ENCODE results near the gene C1QB. TPM values are rescaled to one million over a fixed set of nuclear protein-coding genes. Genes with fewer than 3 reads are reported as not detected.

C1QB gene
- total and polyA plus RNA-seq, 2 experiments from 2014 or later = not detected

DNA sequence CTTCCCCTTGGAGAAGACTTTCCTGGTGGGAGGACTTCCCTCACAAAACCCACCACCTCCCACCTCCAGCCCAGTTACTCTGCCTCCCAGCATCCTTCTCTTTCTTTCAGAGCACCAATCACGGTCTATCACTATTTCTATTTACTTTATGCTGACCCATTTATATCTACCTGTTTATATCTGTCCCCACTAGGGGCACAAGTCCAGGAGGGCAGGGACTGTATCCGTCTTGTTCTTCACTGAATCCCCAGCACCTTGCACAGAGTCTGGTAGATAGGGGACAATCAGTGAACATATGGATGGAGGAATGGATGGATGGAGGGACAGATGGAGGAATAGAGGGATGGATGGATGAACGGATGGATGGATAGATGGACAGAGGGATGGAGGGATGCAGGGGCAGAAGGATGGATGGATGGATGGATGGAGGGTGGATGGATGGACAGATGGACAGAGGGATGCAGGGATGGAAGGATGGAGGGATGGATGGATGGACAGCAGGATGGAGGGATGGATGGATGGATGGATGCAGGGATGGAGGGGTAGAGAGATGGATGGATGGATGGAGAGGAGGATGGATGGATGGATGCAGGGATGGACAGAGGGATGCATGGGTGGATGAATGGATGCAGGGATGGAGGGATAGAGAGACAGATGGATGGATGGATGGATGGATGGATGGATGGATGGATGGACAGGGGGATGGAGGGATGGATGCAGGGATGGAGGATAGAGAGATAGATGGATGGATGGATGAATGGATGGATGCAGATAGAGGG is 5.5 kb downstream of the C1QB start (continued):
- TF ChIP-seq, protein P1, sequence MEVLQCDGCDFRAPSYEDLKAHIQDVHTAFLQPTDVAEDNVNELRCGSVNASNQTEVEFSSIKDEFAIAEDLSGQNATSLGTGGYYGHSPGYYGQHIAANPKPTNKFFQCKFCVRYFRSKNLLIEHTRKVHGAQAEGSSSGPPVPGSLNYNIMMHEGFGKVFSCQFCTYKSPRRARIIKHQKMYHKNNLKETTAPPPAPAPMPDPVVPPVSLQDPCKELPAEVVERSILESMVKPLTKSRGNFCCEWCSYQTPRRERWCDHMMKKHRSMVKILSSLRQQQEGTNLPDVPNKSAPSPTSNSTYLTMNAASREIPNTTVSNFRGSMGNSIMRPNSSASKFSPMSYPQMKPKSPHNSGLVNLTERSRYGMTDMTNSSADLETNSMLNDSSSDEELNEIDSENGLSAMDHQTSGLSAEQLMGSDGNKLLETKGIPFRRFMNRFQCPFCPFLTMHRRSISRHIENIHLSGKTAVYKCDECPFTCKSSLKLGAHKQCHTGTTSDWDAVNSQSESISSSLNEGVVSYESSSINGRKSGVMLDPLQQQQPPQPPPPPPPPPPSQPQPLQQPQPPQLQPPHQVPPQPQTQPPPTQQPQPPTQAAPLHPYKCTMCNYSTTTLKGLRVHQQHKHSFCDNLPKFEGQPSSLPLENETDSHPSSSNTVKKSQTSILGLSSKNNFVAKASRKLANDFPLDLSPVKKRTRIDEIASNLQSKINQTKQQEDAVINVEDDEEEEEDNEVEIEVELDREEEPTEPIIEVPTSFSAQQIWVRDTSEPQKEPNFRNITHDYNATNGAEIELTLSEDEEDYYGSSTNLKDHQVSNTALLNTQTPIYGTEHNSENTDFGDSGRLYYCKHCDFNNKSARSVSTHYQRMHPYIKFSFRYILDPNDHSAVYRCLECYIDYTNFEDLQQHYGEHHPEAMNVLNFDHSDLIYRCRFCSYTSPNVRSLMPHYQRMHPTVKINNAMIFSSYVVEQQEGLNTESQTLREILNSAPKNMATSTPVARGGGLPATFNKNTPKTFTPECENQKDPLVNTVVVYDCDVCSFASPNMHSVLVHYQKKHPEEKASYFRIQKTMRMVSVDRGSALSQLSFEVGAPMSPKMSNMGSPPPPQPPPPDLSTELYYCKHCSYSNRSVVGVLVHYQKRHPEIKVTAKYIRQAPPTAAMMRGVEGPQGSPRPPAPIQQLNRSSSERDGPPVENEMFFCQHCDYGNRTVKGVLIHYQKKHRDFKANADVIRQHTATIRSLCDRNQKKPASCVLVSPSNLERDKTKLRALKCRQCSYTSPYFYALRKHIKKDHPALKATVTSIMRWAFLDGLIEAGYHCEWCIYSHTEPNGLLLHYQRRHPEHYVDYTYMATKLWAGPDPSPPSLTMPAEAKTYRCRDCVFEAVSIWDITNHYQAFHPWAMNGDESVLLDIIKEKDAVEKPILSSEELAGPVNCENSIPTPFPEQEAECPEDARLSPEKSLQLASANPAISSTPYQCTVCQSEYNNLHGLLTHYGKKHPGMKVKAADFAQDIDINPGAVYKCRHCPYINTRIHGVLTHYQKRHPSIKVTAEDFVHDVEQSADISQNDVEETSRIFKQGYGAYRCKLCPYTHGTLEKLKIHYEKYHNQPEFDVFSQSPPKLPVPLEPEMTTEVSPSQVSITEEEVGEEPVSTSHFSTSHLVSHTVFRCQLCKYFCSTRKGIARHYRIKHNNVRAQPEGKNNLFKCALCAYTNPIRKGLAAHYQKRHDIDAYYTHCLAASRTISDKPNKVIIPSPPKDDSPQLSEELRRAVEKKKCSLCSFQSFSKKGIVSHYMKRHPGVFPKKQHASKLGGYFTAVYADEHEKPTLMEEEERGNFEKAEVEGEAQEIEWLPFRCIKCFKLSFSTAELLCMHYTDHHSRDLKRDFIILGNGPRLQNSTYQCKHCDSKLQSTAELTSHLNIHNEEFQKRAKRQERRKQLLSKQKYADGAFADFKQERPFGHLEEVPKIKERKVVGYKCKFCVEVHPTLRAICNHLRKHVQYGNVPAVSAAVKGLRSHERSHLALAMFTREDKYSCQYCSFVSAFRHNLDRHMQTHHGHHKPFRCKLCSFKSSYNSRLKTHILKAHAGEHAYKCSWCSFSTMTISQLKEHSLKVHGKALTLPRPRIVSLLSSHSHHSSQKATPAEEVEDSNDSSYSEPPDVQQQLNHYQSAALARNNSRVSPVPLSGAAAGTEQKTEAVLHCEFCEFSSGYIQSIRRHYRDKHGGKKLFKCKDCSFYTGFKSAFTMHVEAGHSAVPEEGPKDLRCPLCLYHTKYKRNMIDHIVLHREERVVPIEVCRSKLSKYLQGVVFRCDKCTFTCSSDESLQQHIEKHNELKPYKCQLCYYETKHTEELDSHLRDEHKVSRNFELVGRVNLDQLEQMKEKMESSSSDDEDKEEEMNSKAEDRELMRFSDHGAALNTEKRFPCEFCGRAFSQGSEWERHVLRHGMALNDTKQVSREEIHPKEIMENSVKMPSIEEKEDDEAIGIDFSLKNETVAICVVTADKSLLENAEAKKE (CRISPR knock-in tag; IDR thresholded peaks at IDR 0.05) = no peak
- TF ChIP-seq, protein P2, sequence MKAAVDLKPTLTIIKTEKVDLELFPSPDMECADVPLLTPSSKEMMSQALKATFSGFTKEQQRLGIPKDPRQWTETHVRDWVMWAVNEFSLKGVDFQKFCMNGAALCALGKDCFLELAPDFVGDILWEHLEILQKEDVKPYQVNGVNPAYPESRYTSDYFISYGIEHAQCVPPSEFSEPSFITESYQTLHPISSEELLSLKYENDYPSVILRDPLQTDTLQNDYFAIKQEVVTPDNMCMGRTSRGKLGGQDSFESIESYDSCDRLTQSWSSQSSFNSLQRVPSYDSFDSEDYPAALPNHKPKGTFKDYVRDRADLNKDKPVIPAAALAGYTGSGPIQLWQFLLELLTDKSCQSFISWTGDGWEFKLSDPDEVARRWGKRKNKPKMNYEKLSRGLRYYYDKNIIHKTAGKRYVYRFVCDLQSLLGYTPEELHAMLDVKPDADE (IDR thresholded peaks at IDR 0.05) = no peak
- TF ChIP-seq NANOG (IDR thresholded peaks at IDR 0.05; ENCODE audit: borderline replicate concordance) (no peak), CREB1 (CRISPR knock-in tag; IDR thresholded peaks at IDR 0.05; ENCODE audit: low read depth) (no peak)

DNA sequence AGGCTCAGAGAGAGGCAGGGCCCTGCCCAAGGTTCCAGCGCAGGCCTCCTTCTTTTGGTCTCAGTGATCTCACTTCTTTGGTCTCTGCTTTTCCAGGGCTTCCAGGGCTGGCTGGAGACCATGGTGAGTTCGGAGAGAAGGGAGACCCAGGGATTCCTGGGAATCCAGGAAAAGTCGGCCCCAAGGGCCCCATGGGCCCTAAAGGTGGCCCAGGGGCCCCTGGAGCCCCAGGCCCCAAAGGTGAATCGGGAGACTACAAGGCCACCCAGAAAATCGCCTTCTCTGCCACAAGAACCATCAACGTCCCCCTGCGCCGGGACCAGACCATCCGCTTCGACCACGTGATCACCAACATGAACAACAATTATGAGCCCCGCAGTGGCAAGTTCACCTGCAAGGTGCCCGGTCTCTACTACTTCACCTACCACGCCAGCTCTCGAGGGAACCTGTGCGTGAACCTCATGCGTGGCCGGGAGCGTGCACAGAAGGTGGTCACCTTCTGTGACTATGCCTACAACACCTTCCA is 7.7 kb downstream of the C1QB start:
- Histone ChIP-seq H3K4me2 (no peak overlapping the region), H3F3A (replicated peaks; ENCODE audit: low read depth) (no peaks in the 10 kb centered on the region), H3K4me3 (no peak overlapping the region), H3K9me2 (ENCODE audit: insufficient read depth) (no peaks in the 10 kb centered on the region), H3K4me1 (ENCODE audit: insufficient read depth) (no peaks in the 10 kb centered on the region), H4K20me1 (replicated peaks; ENCODE audit: insufficient read depth) (no peaks in the 10 kb centered on the region), H2AFZ (no peak overlapping the region), H3K36me3 (ENCODE audit: insufficient read depth) (no peaks in the 10 kb centered on the region), H3K79me2 (replicated peaks; ENCODE audit: insufficient read depth) (no peaks in the 10 kb centered on the region), H3K27ac (ENCODE audit: low read depth) (no peak overlapping the region), H3K27me3 (ENCODE audit: insufficient read depth) (no peaks in the 10 kb centered on the region)
- no peak for TF ChIP-seq EZH2phosphoT487 (IDR thresholded peaks at IDR 0.05; ENCODE audit: unreplicated experiment)
- no peak for TF ChIP-seq JUNB (IDR thresholded peaks at IDR 0.05; ENCODE audit: unreplicated experiment)
- TF ChIP-seq, protein P2 (IDR thresholded peaks at IDR 0.05) = no peak
- TF ChIP-seq, protein P3, sequence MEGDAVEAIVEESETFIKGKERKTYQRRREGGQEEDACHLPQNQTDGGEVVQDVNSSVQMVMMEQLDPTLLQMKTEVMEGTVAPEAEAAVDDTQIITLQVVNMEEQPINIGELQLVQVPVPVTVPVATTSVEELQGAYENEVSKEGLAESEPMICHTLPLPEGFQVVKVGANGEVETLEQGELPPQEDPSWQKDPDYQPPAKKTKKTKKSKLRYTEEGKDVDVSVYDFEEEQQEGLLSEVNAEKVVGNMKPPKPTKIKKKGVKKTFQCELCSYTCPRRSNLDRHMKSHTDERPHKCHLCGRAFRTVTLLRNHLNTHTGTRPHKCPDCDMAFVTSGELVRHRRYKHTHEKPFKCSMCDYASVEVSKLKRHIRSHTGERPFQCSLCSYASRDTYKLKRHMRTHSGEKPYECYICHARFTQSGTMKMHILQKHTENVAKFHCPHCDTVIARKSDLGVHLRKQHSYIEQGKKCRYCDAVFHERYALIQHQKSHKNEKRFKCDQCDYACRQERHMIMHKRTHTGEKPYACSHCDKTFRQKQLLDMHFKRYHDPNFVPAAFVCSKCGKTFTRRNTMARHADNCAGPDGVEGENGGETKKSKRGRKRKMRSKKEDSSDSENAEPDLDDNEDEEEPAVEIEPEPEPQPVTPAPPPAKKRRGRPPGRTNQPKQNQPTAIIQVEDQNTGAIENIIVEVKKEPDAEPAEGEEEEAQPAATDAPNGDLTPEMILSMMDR (conservative IDR thresholded peaks at IDR 0.05; ENCODE audit: low read depth in 2 of 2) = no peak
- no peak for TF ChIP-seq CREB1 (CRISPR knock-in tag; IDR thresholded peaks at IDR 0.05; ENCODE audit: low read depth)
- no peak for TF ChIP-seq NANOG (IDR thresholded peaks at IDR 0.05; ENCODE audit: borderline replicate concordance)
- TF ChIP-seq ZNF331 (CRISPR knock-in tag; IDR thresholded peaks at IDR 0.05; ENCODE audit: low read depth) = no peak
- Mint-ChIP-seq H3K27ac (no peak overlapping the region), H3K36me3 (ENCODE audit: low read depth) (no peaks in the 10 kb centered on the region), H3K4me1 (no peaks in the 10 kb centered on the region), H3K9me3 (no peaks in the 10 kb centered on the region; the same call in 2 of the 3 replicates), H3K4me3 (no peak overlapping the region), H3K27me3 (ENCODE audit: insufficient read depth, low read depth, poor library complexity) (peaks cover 8% of the 10 kb centered on the region)
- no peak for DNase-seq (ENCODE audit: low spot score)
- ATAC-seq = no peak

Data from GM23338 (cell line).